ENCODE results near the gene GPC3.

DNA sequence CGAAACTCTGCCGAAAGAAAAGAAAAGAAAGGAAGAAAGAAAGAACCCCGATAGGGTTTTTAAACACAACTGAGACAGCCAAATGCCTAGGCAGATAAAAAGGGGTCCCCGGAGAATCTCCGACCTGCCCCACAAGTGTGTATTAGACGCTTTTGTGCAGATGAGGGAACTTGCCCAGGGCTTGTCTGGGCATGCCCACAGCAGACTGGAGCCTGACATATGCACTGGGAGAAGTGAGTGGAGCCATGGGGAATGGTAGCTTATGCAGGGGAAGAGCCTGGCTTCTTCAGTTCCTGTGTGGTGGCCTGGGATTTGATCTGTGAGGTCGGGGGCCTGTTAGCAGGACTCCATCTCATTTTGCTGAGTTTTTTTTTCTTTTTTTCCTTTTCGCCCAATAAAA is 199.0 kb downstream of the GPC3 start:
- TF ChIP-seq, protein P1, sequence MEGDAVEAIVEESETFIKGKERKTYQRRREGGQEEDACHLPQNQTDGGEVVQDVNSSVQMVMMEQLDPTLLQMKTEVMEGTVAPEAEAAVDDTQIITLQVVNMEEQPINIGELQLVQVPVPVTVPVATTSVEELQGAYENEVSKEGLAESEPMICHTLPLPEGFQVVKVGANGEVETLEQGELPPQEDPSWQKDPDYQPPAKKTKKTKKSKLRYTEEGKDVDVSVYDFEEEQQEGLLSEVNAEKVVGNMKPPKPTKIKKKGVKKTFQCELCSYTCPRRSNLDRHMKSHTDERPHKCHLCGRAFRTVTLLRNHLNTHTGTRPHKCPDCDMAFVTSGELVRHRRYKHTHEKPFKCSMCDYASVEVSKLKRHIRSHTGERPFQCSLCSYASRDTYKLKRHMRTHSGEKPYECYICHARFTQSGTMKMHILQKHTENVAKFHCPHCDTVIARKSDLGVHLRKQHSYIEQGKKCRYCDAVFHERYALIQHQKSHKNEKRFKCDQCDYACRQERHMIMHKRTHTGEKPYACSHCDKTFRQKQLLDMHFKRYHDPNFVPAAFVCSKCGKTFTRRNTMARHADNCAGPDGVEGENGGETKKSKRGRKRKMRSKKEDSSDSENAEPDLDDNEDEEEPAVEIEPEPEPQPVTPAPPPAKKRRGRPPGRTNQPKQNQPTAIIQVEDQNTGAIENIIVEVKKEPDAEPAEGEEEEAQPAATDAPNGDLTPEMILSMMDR (IDR thresholded peaks at IDR 0.05; ENCODE audit: low read length): no peak
- TF ChIP-seq EZH2 (IDR thresholded peaks at IDR 0.05; ENCODE audit: borderline replicate concordance, low read length): no peak
